Activated CD4-positive, CD25-positive, alpha-beta regulatory T cell treated with anti-CD3 and anti-CD28 coated beads, Interleukin-2, amount 50 U/mL, for 16 hours (primary cell): Measurements from ENCODE around the gene FREY1.

Source experiments
- DNase-seq: peaks from one replicate; pipeline ENCODE4 v3.0.0-alpha.2; 2020; ENCODE audit warnings: low read depth, low spot score

Gene FREY1

GRCh38 chr11:45928535-45929215 is 21.6 kb upstream of the FREY1 start:
- DNase-seq, result no peak

GRCh38 chr11:45927684-45928413 is 20.8 kb upstream of the FREY1 start:
- DNase-seq, result no peak

GRCh38 chr11:45927332-45927683 is 20.2 kb upstream of the FREY1 start:
- DNase-seq, result no peak

- DNase-seq, result no peak
These were observed 19.7 kb upstream of the FREY1 start for GRCh38 chr11:45926536-45927331.

- no peak for DNase-seq
These were observed 18.9 kb upstream of the FREY1 start for GRCh38 chr11:45926001-45926401.

GRCh38 chr11:45925550-45925949 is 18.5 kb upstream of the FREY1 start:
- DNase-seq, result no peak

- DNase-seq, result no peak
These were observed 17.9 kb upstream of the FREY1 start for GRCh38 chr11:45924927-45925326.

GRCh38 chr11:45924036-45924915 is 17.2 kb upstream of the FREY1 start:
- DNase-seq, result no peak

GRCh38 chr11:45922425-45923082 is 15.5 kb upstream of the FREY1 start, which contains the start of gene LARGE2:
TSS of gene LARGE2 (plus strand) at chr11:45922656. CDS start at chr11:45922883, 227 bp downstream.
- no peak for DNase-seq

GRCh38 chr11:45921561-45922424 is 14.7 kb upstream of the FREY1 start:
- DNase-seq, result no peak

GRCh38 chr11:45920531-45921477 is 13.7 kb upstream of the FREY1 start:
- DNase-seq, result no peak

- DNase-seq, result no peak
These were observed 12.9 kb upstream of the FREY1 start for GRCh38 chr11:45919806-45920530.

- DNase-seq, result no peak
These were observed 12.0 kb upstream of the FREY1 start for GRCh38 chr11:45918962-45919675.

GRCh38 chr11:45918331-45918941 is 11.4 kb upstream of the FREY1 start:
- peak; percentile 33 for DNase-seq

- DNase-seq, result peak; percentile 93
These were observed 10.7 kb upstream of the FREY1 start, which contains the start of gene PEX16 for GRCh38 chr11:45917623-45918330. TSS of gene PEX16 (minus strand) at chr11:45917877. CDS start at chr11:45917811, 66 bp downstream.

GRCh38 chr11:45917286-45917622 is 10.2 kb upstream of the FREY1 start:
- no peak for DNase-seq
